ENCODE measurements around the gene CABLES1.

CABLES1 gene

GRCh38 chr18:23198217-23198845, 63.0 kb downstream of the CABLES1 start:
- TF ChIP-seq, protein P1, sequence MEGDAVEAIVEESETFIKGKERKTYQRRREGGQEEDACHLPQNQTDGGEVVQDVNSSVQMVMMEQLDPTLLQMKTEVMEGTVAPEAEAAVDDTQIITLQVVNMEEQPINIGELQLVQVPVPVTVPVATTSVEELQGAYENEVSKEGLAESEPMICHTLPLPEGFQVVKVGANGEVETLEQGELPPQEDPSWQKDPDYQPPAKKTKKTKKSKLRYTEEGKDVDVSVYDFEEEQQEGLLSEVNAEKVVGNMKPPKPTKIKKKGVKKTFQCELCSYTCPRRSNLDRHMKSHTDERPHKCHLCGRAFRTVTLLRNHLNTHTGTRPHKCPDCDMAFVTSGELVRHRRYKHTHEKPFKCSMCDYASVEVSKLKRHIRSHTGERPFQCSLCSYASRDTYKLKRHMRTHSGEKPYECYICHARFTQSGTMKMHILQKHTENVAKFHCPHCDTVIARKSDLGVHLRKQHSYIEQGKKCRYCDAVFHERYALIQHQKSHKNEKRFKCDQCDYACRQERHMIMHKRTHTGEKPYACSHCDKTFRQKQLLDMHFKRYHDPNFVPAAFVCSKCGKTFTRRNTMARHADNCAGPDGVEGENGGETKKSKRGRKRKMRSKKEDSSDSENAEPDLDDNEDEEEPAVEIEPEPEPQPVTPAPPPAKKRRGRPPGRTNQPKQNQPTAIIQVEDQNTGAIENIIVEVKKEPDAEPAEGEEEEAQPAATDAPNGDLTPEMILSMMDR (IDR thresholded peaks at IDR 0.05) = no peak

GRCh38 chr18:23200756-23201155, 65.5 kb downstream of the CABLES1 start:
- TF ChIP-seq, protein P1 (IDR thresholded peaks at IDR 0.05) = no peak

GRCh38 chr18:23201741-23202140, 66.5 kb downstream of the CABLES1 start:
- TF ChIP-seq, protein P1 (IDR thresholded peaks at IDR 0.05) = no peak

DNA sequence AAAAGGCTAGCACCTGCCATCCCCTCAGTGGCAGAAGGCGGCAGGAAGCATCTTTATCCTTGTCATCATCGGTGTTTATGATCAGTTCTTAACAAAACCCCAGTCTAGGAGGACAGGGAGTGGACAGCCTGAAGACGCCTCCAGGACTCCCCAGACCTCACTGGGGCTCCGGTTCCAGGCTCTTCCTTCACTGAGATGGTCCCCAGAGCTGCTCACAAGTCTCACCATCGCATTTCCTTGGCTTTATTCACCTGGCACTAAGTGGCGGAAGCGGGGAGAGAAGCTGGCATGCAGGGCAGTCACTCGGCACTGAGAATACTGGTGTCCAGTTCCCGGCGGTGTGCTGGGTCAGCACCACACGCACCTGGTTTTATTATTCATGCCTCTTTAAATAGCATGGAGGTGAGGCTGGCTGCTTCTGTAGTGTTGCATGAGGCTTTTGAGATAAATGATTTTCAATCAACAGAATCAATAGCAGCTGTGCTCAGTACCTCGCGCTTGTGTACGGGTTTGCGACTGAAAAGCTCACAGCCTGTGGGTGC, 68.7 kb downstream of the CABLES1 start:
- TF ChIP-seq, protein P1 (IDR thresholded peaks at IDR 0.05) = no peak

DNA sequence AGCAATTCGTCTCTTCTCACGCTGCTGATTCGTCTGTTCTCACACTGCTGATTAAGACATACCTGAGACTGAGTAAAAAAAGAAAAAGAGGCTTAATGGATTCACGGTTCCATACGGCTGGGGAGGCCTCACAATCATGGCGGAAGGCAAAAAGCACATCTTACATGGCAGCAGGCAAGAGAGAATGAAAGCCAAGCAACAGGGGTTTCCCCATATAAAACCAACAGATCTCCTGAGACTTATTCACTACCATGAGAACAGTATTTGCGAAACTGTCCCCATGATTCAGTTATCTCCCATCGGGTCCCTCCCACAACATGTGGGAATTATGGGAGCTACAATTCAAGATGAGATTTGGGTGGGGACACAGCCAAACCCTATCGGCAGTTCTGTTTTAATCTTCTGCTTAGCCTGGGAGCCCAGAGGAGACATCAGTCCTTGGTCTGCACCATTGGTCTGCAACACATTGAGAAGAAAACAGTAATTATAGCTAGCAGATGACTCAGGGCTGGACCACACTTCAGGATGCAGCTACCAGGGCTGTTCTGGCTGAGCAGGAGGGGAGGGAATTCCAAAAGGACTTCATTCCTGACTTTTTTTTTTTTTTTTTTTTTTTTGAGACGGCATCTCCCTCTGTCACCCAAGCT, 69.4 kb downstream of the CABLES1 start:
- TF ChIP-seq, protein P1 (IDR thresholded peaks at IDR 0.05) = no peak

DNA sequence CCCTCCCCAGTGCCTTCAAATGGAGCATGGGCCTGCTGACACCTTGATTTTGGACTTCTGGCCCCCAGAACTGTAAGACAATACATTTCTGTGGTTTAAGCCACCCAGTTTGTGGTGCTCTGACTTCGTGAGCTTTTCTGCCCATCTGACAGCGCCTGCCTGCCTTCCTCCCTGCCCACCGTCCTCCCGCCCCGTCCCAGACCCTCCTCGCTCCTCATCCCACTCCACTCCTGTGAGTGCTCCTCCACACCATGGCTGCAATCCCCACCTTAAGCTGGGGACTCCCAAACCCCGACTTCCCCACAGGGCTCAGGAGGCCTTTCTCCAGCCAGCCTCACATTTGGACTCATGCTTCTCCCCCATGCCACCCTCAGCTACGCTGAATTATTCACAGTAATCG, 70.7 kb downstream of the CABLES1 start:
- TF ChIP-seq, protein P1 (IDR thresholded peaks at IDR 0.05) = no peak

DNA sequence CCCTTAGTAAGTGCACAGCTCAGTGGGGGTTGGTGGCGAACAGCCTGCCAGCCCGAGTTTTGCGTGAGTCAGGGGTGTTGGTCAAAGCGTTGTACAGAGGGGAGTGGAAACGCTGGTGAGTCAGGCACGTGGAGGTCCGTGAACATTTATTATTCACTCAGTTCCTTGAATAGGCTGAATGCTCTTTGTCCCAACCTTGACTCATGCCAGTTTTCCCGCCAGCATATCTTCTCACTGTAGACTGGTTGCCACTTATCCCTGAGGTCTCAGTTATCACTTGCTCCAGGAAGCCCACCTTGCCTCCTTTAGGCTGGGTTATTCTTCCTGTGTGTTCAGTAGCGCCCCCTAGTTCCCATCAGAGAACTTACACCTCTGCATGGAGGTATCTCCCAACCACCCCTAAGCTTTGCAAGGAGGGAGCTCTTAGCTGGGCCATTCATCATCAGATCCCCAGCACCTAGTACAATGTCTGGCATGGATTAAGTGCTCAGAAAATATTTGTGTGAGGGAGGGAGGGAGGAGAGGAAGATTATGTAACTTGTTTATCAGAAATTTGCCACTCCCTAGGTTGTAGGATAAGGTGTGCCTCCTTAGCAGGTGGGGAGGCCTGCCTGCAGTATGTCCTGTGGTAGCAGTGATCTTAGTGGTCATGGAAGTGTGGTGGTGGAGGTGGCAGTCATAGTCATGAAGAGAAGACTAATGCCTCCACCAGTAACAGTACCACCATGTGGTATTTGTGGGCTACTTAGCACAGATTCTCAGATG, 72.1 kb downstream of the CABLES1 start:
- TF ChIP-seq, protein P1 (IDR thresholded peaks at IDR 0.05) = peak; percentile 35; the same call in 1 of the 2 replicates
